ENCODE results near the gene MAT2B.

GRCh38 chr5:163456840-163457239, 48.6 kb upstream of the MAT2B start:
- TF ChIP-seq, protein P1, sequence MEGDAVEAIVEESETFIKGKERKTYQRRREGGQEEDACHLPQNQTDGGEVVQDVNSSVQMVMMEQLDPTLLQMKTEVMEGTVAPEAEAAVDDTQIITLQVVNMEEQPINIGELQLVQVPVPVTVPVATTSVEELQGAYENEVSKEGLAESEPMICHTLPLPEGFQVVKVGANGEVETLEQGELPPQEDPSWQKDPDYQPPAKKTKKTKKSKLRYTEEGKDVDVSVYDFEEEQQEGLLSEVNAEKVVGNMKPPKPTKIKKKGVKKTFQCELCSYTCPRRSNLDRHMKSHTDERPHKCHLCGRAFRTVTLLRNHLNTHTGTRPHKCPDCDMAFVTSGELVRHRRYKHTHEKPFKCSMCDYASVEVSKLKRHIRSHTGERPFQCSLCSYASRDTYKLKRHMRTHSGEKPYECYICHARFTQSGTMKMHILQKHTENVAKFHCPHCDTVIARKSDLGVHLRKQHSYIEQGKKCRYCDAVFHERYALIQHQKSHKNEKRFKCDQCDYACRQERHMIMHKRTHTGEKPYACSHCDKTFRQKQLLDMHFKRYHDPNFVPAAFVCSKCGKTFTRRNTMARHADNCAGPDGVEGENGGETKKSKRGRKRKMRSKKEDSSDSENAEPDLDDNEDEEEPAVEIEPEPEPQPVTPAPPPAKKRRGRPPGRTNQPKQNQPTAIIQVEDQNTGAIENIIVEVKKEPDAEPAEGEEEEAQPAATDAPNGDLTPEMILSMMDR (IDR thresholded peaks at IDR 0.05): no peak
- no peak for TF ChIP-seq POLR2A (IDR thresholded peaks at IDR 0.05)

Data from heart left ventricle (tissue), 13 donors.